ENCODE results near the gene FAM163B. TPM values are rescaled to one million over a fixed set of nuclear protein-coding genes. Genes with fewer than 3 reads are reported as not detected.

The FAM163B gene
- total RNA-seq, 2 donors from 2014 or later, result not detected

DNA sequence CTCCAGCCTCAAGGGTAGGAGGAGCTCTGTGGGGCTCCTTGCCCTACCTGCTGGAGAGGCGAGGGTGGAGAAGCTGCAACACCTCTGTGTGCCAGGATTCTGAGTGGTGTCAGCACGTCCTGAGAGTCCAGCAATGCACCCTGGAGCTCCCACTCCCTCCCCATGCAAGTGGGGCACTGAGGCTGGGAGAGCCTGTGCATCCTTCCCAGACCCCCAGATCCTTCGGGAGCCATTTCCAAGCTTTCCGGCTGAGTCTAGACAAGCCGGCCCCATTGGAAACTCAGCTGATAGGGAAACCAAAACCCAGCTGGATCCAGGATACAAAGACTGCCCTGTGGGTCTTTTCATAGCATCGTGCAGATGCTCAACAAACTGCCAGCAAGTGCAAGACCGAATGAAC is 1.8 kb downstream of the FAM163B start:
- Histone ChIP-seq H3K9me3 (ENCODE audit: control insufficient read depth, low read length) (no peaks in the 10 kb centered on the region), H3K4me3 (ENCODE audit: low read length) (no peak overlapping the region), H3K36me3 (ENCODE audit: control insufficient read depth, insufficient read depth, low read length) (no peaks in the 10 kb centered on the region), H3K27ac (ENCODE audit: low read depth, low read length) (no peak overlapping the region), H3K27me3 (ENCODE audit: control insufficient read depth, insufficient read depth, low read length, poor library complexity, severe bottlenecking) (peaks cover 56% of the 10 kb centered on the region), H3K9ac (ENCODE audit: extremely low read depth, low read length, poor library complexity, severe bottlenecking) (no peak overlapping the region), H3K4me1 (ENCODE audit: control insufficient read depth, insufficient read depth, low read length) (no peaks in the 10 kb centered on the region)
- TF ChIP-seq CTCF (conservative IDR thresholded peaks at IDR 0.05), result no peak
- Mint-ChIP-seq H3K27ac (no peak overlapping the region), H3K9me3 (no peaks in the 10 kb centered on the region), H3K27me3 (ENCODE audit: insufficient read depth) (peaks cover 44% of the 10 kb centered on the region), H3K4me3 (no peak overlapping the region), H3K4me1 (no peaks in the 10 kb centered on the region), H3K36me3 (ENCODE audit: low read depth) (no peaks in the 10 kb centered on the region)
- 77 to 82% methylated on average over 4 to 7 of the region's 7 CpGs for WGBS, 2 experiments (ENCODE audit: insufficient coverage in 1 of 2, insufficient read length in 1 of 2)
- no peak for DNase-seq

GRCh38 chr9:133606708-133607025 is 2.5 kb downstream of the FAM163B start:
- H3K4me3 ChIP-seq (ENCODE audit: low read length), result no peak overlapping the region
- Mint-ChIP-seq H3K9me3 (no peaks in the 10 kb centered on the region), H3K27ac (no peak overlapping the region), H3K4me1 (no peaks in the 10 kb centered on the region), H3K4me3 (no peak overlapping the region), H3K27me3 (ENCODE audit: insufficient read depth) (peaks cover 43% of the 10 kb centered on the region), H3K36me3 (ENCODE audit: low read depth) (no peaks in the 10 kb centered on the region)
- H3K27me3 ChIP-seq (ENCODE audit: control insufficient read depth, insufficient read depth, low read length, poor library complexity, severe bottlenecking), result peaks cover 49% of the 10 kb centered on the region
- H3K36me3 ChIP-seq (ENCODE audit: control insufficient read depth, insufficient read depth, low read length), result no peaks in the 10 kb centered on the region
- H3K4me1 ChIP-seq (ENCODE audit: control insufficient read depth, insufficient read depth, low read length), result no peaks in the 10 kb centered on the region
- no peak for TF ChIP-seq CTCF (conservative IDR thresholded peaks at IDR 0.05)
- no peaks in the 10 kb centered on the region for H3K9me3 ChIP-seq (ENCODE audit: control insufficient read depth, low read length)
- H3K9ac ChIP-seq (ENCODE audit: extremely low read depth, low read length, poor library complexity, severe bottlenecking), result no peak overlapping the region
- H3K27ac ChIP-seq (ENCODE audit: low read depth, low read length), result no peak overlapping the region
- no peak for DNase-seq
- 86 to 100% methylated on average over 1 to 8 of the region's 8 CpGs for WGBS, 2 experiments (ENCODE audit: insufficient coverage in 1 of 2, insufficient read length in 1 of 2)

- Histone ChIP-seq H3K27me3 (ENCODE audit: control insufficient read depth, insufficient read depth, low read length, poor library complexity, severe bottlenecking) (peaks cover 45% of the 10 kb centered on the region), H3K4me3 (ENCODE audit: low read length) (no peak overlapping the region), H3K36me3 (ENCODE audit: control insufficient read depth, insufficient read depth, low read length) (no peaks in the 10 kb centered on the region), H3K4me1 (ENCODE audit: control insufficient read depth, insufficient read depth, low read length) (no peaks in the 10 kb centered on the region), H3K9ac (ENCODE audit: extremely low read depth, low read length, poor library complexity, severe bottlenecking) (no peak overlapping the region), H3K9me3 (ENCODE audit: control insufficient read depth, low read length) (no peaks in the 10 kb centered on the region), H3K27ac (ENCODE audit: low read depth, low read length) (no peak overlapping the region)
- H3K9me3 Mint-ChIP-seq, result no peaks in the 10 kb centered on the region
- no peak overlapping the region for H3K4me3 Mint-ChIP-seq
- no peaks in the 10 kb centered on the region for H3K36me3 Mint-ChIP-seq (ENCODE audit: low read depth)
- H3K4me1 Mint-ChIP-seq, result no peaks in the 10 kb centered on the region
- peaks cover 40% of the 10 kb centered on the region for H3K27me3 Mint-ChIP-seq (ENCODE audit: insufficient read depth)
- peak overlapping the region; percentile 64 for H3K27ac Mint-ChIP-seq
- 82 to 97% methylated on average over 5 to 16 of the region's 16 CpGs for WGBS, 2 experiments (ENCODE audit: insufficient coverage in 1 of 2, insufficient read length in 1 of 2)
- no peak for DNase-seq
- TF ChIP-seq CTCF (conservative IDR thresholded peaks at IDR 0.05), result no peak
These were observed 3.1 kb downstream of the FAM163B start for GRCh38 chr9:133605856-133606707.

Data from endodermal cell (in vitro differentiated cells).